HepG2 (cell line): ENCODE measurements around the gene EPHA6. TPM values are rescaled to one million over a fixed set of nuclear protein-coding genes. Genes with fewer than 3 reads are reported as not detected.

ENCODE experiments used
- ATAC-seq: fragments of 200-7000 bp; cut with Tn5 transposase; 3 replicates; pipeline ENCODE4 v1.9.1; 2020; ENCODE audit warnings: mild to moderate bottlenecking, moderate library complexity
- BruUV-seq: library from RNA; stranded (reverse); fragments of 400-500 nt; replicated peaks from 2 replicates; lab custom pipeline; 2021; lab: Mats Ljungman, UMichigan
- CTCF ChIA-PET: fragments of 300-600 bp; formaldehyde crosslinking; extraction: SDS; loops from one replicate; lab custom pipeline; 2021; ENCODE audit warnings: low total read pairs, inconsistent platforms, low intra/inter-chr PET ratio; lab: Yijun Ruan, JAX
- POLR2A ChIA-PET: fragments of 350-600 bp; sonication (Branson Sonifier 250); formaldehyde crosslinking; loops from one replicate; lab custom pipeline; 2020; ENCODE audit warnings: antibody characterized with exemption, inconsistent platforms; lab: Yijun Ruan, JAX
- DNase-seq: peaks from one replicate; pipeline ENCODE4 v3.0.0-alpha.2; 2015; ENCODE audit warnings: low spot score
- FAIRE-seq: peaks from 3 replicates; lab custom pipeline; 2011; peaks lifted over from hg19 to GRCh38; lab: Jason Lieb, UNC
- H2AFZ ChIP-seq: one replicate; pipeline ENCODE4 v1.6.1; 2011; ENCODE audit warnings: low read length, inconsistent platforms
- H3K27ac ChIP-seq: fragments of 300-600 bp; 3 replicates; pipeline ENCODE4 v1.8.0; 2011; ENCODE audit warnings: mixed run types, mild to moderate bottlenecking, mixed read lengths, low read length, inconsistent platforms; ENCODE audit not compliant: insufficient read depth; ENCODE audit errors: extremely low read length
- H3K27me3 ChIP-seq, 2 experiments: fragments of 200-600 bp in 1 of 2; 2 replicates in 1 of 2; 3 replicates in 1 of 2; pipeline versions ENCODE4 v1.6.0 to v1.8.0; 2011; ENCODE audit warnings: low read length in 2 of 2, mild to moderate bottlenecking in 2 of 2, moderate library complexity in 2 of 2, inconsistent platforms in 1 of 2; ENCODE audit not compliant: insufficient read depth in 2 of 2, control insufficient read depth in 1 of 2
- H3K36me3 ChIP-seq, 2 experiments: fragments of 200-600 bp in 1 of 2; replicated peaks in 1 of 2; 2 replicates in 1 of 2; 3 replicates in 1 of 2; pipeline versions ENCODE4 v1.5.1 to v1.8.0; 2011; ENCODE audit warnings: low read length in 2 of 2, inconsistent platforms in 1 of 2; ENCODE audit not compliant: insufficient read depth in 2 of 2, control insufficient read depth in 1 of 2
- H3K4me1 ChIP-seq: 2 replicates; pipeline ENCODE4 v1.5.1; 2012; ENCODE audit warnings: low read length, inconsistent platforms; ENCODE audit not compliant: insufficient read depth
- H3K4me2 ChIP-seq: 2 replicates; pipeline ENCODE4 v1.6.0; 2011; ENCODE audit warnings: low read depth, low read length, inconsistent platforms
- H3K4me3 ChIP-seq, 3 experiments: fragments of 200-600 bp in 1 of 3; sonication (generic), shearing (Covaris generic) in 1 of 3; replicated peaks in 1 of 3; 2 replicates each; pipeline ENCODE4 v1.5.1; 2011 to 2016; ENCODE audit warnings: low read length in 3 of 3, inconsistent platforms in 2 of 3, low read depth in 2 of 3, mild to moderate bottlenecking in 2 of 3, control low read depth in 1 of 3, mixed read lengths in 1 of 3; ENCODE audit not compliant: insufficient read depth in 1 of 3
- H3K79me2 ChIP-seq: one replicate; pipeline ENCODE4 v1.6.1; 2011; ENCODE audit warnings: low read length, inconsistent platforms; ENCODE audit not compliant: insufficient read depth
- H3K9ac ChIP-seq: 2 replicates; pipeline ENCODE4 v1.6.0; 2011; ENCODE audit warnings: mild to moderate bottlenecking, low read depth, low read length, inconsistent platforms; ENCODE audit not compliant: insufficient read depth
- H3K9me3 ChIP-seq: 2 replicates; pipeline ENCODE4 v1.5.1; 2012; ENCODE audit warnings: mild to moderate bottlenecking, low read length
- H4K20me1 ChIP-seq: 2 replicates; pipeline ENCODE4 v1.6.0; 2011; ENCODE audit warnings: inconsistent platforms, mild to moderate bottlenecking, low read length, moderate library complexity; ENCODE audit not compliant: insufficient read depth
- DNMT1 ChIP-seq: sonication (generic); formaldehyde crosslinking; IDR thresholded peaks from 2 replicates; pipeline ENCODE4 v1.5.1; 2020; ENCODE audit warnings: mild to moderate bottlenecking, missing genetic modification reagents
- ETV6 ChIP-seq: sonication (generic); formaldehyde crosslinking; conservative IDR thresholded peaks from 2 replicates; pipeline ENCODE4 v1.4.0; 2020; ENCODE audit warnings: missing genetic modification reagents
- HMG20A ChIP-seq: IDR thresholded peaks from 2 replicates; pipeline ENCODE4 v1.6.1; 2016; ENCODE audit warnings: borderline replicate concordance
- IKZF4 ChIP-seq: sonication (generic); formaldehyde crosslinking; IDR thresholded peaks from 2 replicates; pipeline ENCODE4 v1.5.1; 2020; ENCODE audit warnings: borderline replicate concordance, mild to moderate bottlenecking, low read depth, missing genetic modification reagents; ENCODE audit errors: not compliant biosample characterization
- PTBP1 ChIP-seq: fragments of 200-400 bp; formaldehyde crosslinking; IDR thresholded peaks from 2 replicates; pipeline ENCODE4 v1.6.1; 2018; ENCODE audit warnings: low read length, low read depth; ENCODE audit not compliant: poor library complexity, severe bottlenecking
- SAFB2 ChIP-seq: sonication (generic); formaldehyde crosslinking; IDR thresholded peaks from 2 replicates; pipeline ENCODE4 v1.5.1; 2020; ENCODE audit warnings: missing genetic modification reagents, low read depth, mild to moderate bottlenecking, borderline replicate concordance
- SATB2 ChIP-seq: sonication (generic); formaldehyde crosslinking; IDR thresholded peaks from 2 replicates; pipeline ENCODE4 v1.5.0; 2020; ENCODE audit warnings: missing genetic modification reagents
- ZBTB38 ChIP-seq: sonication (generic); formaldehyde crosslinking; IDR thresholded peaks from 2 replicates; pipeline ENCODE4 v1.5.1; 2020; ENCODE audit warnings: mild to moderate bottlenecking, missing genetic modification reagents
- ZBTB7B ChIP-seq: sonication (generic); formaldehyde crosslinking; IDR thresholded peaks from 2 replicates; pipeline ENCODE4 v1.4.0; 2020; ENCODE audit warnings: missing genetic modification reagents
- ZFP36 ChIP-seq: fragments of 150-350 bp; IDR thresholded peaks from 2 replicates; pipeline ENCODE4 v1.6.1; 2018; ENCODE audit warnings: borderline replicate concordance, low read length, low read depth; ENCODE audit not compliant: partially characterized antibody
- ZNF17 ChIP-seq: sonication (generic); formaldehyde crosslinking; IDR thresholded peaks from 2 replicates; pipeline ENCODE4 v1.5.0; 2020; ENCODE audit warnings: mild to moderate bottlenecking, missing genetic modification reagents
- ZNF205 ChIP-seq: IDR thresholded peaks from 2 replicates; pipeline ENCODE4 v1.6.1; 2018; ENCODE audit warnings: missing biosample characterization, missing genetic modification reagents
- ZNF441 ChIP-seq: sonication (generic); formaldehyde crosslinking; IDR thresholded peaks from 2 replicates; pipeline ENCODE4 v1.7.0; 2021; ENCODE audit warnings: missing genetic modification reagents, borderline replicate concordance
- WGBS: methylation state at CpG from one replicate; pipeline ENCODE4 v1.1.6; 2017; ENCODE audit warnings: low lambda C conversion rate; 5-methylcytosine and 5-hydroxymethylcytosine counted together
- in situ Hi-C: cut with HindIII; loops from 2 replicates; pipeline ENCODE4 v1.10.0; 2017; ENCODE audit warnings: low pct_unique_long_range_greater_than_20kb; ENCODE audit not compliant: extremely low pct_ligation_motif_present
- intact Hi-C: fragments of 100-400 bp; cut with micrococcal nuclease; formaldehyde crosslinking; loops from one replicate; pipeline ENCODE4 v1.10.0; 2022; ENCODE audit not compliant: unreplicated experiment
- polyA plus RNA-seq, 8 experiments: library from polyadenylated mRNA; depleted of rRNA in 3 of 8; stranded (reverse) in 7 of 8; unstranded in 1 of 8; fragments of >200 nt; fragmentation: Illumina TruSeq in 4 of 8; extraction: Trizol in 4 of 8; gene quantifications; 2 replicates each; pipeline versions ENCODE4 v1.2.1 to v1.2.3, GENCODE V29; 2011 to 2016; ENCODE audit warnings: low read depth in 4 of 8, missing spikeins in 1 of 8, mixed read lengths in 1 of 8; ENCODE audit not compliant: insufficient read depth in 1 of 8
- total RNA-seq, 5 experiments: library from RNA; depleted of rRNA; stranded (reverse); fragments of >200 nt; fragmentation: Illumina TruSeq; extraction: Trizol; gene quantifications; 2 replicates each; pipeline ENCODE4 v1.2.3, GENCODE V29; 2016; ENCODE audit warnings: low read depth in 1 of 5
- TF ChIP-seq, protein P1 (sequence below): sonication (generic); formaldehyde crosslinking; IDR thresholded peaks from 2 replicates; pipeline ENCODE4 v1.4.0; 2020; ENCODE audit warnings: missing genetic modification reagents
- TF ChIP-seq, protein P2 (sequence below): sonication (generic); formaldehyde crosslinking; IDR thresholded peaks from 2 replicates; pipeline ENCODE4 v1.5.0; 2020; ENCODE audit warnings: mild to moderate bottlenecking, missing genetic modification reagents, borderline replicate concordance
- TF ChIP-seq, protein P3 (sequence below): sonication (generic); formaldehyde crosslinking; conservative IDR thresholded peaks from 2 replicates; pipeline ENCODE4 v1.4.0; 2020; ENCODE audit warnings: missing genetic modification reagents
- TF ChIP-seq, protein P4 (sequence below): conservative IDR thresholded peaks from 2 replicates; pipeline ENCODE4 v1.6.1; 2018; ENCODE audit warnings: missing genetic modification reagents

EPHA6 gene
- total and polyA plus RNA-seq, 2 of the 13 experiments (the other 11 are each of a cell fraction or from before 2014, with no cell fraction given): not detected

DNA sequence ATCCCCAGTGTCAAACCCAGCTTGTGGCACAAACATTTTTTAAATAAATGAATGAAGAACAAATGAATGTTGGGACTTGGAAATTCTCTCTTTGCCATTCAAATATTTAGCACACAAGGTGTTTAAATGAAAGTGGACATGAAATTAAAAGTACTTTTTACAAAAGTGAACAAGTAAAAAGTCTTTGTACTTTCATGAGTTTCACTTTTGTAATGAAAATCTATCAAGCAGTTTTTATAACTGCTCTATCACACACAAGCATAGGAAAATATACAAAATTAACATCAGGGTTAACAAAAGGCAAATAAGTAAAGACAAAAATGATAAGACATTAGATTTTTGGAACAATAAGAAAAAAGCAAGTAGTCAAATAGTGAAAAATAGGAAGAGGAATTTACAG lies 866.3 kb downstream of the EPHA6 start (continued):
- TF ChIP-seq, protein P1, sequence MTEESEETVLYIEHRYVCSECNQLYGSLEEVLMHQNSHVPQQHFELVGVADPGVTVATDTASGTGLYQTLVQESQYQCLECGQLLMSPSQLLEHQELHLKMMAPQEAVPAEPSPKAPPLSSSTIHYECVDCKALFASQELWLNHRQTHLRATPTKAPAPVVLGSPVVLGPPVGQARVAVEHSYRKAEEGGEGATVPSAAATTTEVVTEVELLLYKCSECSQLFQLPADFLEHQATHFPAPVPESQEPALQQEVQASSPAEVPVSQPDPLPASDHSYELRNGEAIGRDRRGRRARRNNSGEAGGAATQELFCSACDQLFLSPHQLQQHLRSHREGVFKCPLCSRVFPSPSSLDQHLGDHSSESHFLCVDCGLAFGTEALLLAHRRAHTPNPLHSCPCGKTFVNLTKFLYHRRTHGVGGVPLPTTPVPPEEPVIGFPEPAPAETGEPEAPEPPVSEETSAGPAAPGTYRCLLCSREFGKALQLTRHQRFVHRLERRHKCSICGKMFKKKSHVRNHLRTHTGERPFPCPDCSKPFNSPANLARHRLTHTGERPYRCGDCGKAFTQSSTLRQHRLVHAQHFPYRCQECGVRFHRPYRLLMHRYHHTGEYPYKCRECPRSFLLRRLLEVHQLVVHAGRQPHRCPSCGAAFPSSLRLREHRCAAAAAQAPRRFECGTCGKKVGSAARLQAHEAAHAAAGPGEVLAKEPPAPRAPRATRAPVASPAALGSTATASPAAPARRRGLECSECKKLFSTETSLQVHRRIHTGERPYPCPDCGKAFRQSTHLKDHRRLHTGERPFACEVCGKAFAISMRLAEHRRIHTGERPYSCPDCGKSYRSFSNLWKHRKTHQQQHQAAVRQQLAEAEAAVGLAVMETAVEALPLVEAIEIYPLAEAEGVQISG (CRISPR knock-in tag): no peak
- TF ChIP-seq ZFP36 (no peak), ZBTB7B (CRISPR knock-in tag) (no peak)
- TF ChIP-seq, all 625 proteins: peak for 0

DNA sequence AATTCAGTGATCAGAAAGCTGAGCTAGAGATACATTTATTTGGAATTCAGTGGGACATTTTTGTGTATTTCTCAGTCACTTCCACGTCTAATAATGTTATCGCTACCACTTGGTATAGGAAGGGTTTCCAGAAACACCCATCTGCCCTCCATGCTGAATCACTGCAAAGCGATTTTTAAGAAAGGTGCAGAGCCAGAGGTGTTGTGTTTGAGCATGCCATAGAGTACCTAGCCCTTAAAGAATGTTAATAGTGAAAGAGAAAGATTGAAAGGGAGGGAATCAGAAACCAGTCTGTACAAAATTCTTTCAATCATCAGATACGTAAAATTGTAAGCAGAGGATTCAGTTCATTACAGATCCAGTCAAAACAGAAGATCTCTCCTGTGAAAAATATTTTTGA lies 870.1 kb downstream of the EPHA6 start:
- H3K4me2 ChIP-seq: no peak overlapping the region
- FAIRE-seq (no peak), ATAC-seq (no peak), DNase-seq (no peak)
- no peaks in the 10 kb centered on the region for H4K20me1 ChIP-seq
- CTCF ChIA-PET: no interaction called here
- H3K79me2 ChIP-seq: no peaks in the 10 kb centered on the region
- H3K4me1 ChIP-seq: no peaks in the 10 kb centered on the region
- BruUV-seq: no TSS peak
- POLR2A ChIA-PET: no interaction called here
- no peaks in the 10 kb centered on the region for H3K27me3 ChIP-seq
- in situ Hi-C loops (no loop called here), intact Hi-C loops (no loop called here)
- no peak overlapping the region for H3K27ac ChIP-seq
- no peaks in the 10 kb centered on the region for H3K9me3 ChIP-seq
- no peak overlapping the region for H3K4me3 ChIP-seq
- H3K9ac ChIP-seq: no peak overlapping the region
- WGBS: 39% methylated on average over 4 of the region's 4 CpGs
- H3K36me3 ChIP-seq: no peaks in the 10 kb centered on the region
- no peak overlapping the region for H2AFZ ChIP-seq
- no peak for TF ChIP-seq SATB2 (CRISPR knock-in tag)
- TF ChIP-seq DNMT1 (CRISPR knock-in tag): no peak
- TF ChIP-seq SAFB2 (CRISPR knock-in tag): no peak
- TF ChIP-seq ZNF17 (CRISPR knock-in tag): no peak
- TF ChIP-seq, protein P2, sequence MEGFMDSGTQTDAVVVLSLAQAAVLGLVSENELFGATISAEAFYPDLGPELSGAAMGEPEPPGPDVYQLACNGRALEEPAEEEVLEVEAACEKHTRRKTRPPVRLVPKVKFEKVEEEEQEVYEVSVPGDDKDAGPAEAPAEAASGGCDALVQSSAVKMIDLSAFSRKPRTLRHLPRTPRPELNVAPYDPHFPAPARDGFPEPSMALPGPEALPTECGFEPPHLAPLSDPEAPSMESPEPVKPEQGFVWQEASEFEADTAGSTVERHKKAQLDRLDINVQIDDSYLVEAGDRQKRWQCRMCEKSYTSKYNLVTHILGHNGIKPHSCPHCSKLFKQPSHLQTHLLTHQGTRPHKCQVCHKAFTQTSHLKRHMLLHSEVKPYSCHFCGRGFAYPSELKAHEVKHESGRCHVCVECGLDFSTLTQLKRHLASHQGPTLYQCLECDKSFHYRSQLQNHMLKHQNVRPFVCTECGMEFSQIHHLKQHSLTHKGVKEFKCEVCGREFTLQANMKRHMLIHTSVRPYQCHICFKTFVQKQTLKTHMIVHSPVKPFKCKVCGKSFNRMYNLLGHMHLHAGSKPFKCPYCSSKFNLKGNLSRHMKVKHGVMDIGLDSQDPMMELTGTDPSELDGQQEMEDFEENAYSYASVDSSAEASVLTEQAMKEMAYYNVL (CRISPR knock-in tag): no peak
- no peak for TF ChIP-seq ZNF205 (CRISPR knock-in tag)
- TF ChIP-seq IKZF4: no peak
- no peak for TF ChIP-seq ZBTB38 (CRISPR knock-in tag)
- TF ChIP-seq, protein P3, sequence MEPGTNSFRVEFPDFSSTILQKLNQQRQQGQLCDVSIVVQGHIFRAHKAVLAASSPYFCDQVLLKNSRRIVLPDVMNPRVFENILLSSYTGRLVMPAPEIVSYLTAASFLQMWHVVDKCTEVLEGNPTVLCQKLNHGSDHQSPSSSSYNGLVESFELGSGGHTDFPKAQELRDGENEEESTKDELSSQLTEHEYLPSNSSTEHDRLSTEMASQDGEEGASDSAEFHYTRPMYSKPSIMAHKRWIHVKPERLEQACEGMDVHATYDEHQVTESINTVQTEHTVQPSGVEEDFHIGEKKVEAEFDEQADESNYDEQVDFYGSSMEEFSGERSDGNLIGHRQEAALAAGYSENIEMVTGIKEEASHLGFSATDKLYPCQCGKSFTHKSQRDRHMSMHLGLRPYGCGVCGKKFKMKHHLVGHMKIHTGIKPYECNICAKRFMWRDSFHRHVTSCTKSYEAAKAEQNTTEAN: no peak
- TF ChIP-seq ZNF441 (CRISPR knock-in tag): no peak
- TF ChIP-seq ETV6 (CRISPR knock-in tag): no peak
- TF ChIP-seq, protein P4, sequence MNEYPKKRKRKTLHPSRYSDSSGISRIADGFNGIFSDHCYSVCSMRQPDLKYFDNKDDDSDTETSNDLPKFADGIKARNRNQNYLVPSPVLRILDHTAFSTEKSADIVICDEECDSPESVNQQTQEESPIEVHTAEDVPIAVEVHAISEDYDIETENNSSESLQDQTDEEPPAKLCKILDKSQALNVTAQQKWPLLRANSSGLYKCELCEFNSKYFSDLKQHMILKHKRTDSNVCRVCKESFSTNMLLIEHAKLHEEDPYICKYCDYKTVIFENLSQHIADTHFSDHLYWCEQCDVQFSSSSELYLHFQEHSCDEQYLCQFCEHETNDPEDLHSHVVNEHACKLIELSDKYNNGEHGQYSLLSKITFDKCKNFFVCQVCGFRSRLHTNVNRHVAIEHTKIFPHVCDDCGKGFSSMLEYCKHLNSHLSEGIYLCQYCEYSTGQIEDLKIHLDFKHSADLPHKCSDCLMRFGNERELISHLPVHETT (CRISPR knock-in tag): no peak
- no peak for TF ChIP-seq HMG20A (CRISPR knock-in tag)
- TF ChIP-seq PTBP1: no peak
